ENCODE results near the gene GGA2.
A peak's percentile ranks its signal among the peaks of the same experiment; 100 is the strongest.
"Not testable (repeated sequence)": the region's sequence is repeated elsewhere in the genome, so short reads cannot be mapped to it uniquely, and the experiment has no call there.

GGA2 gene

GRCh38 chr16:23510164-23510914 is at the start of gene GGA2:
TSS of gene GGA2 (minus strand) at chr16:23510494. CDS start at chr16:23510411, 83 bp downstream.
- DNase-seq, result peak; percentile 82 to 84

GRCh38 chr16:23557779-23558702 is 47.7 kb upstream of the GGA2 start:
- DNase-seq, result peak; percentile 19 to 35

GRCh38 chr16:23556881-23557778 is 46.8 kb upstream of the GGA2 start, which contains the start of the genes EARS2 and UBFD1:
TSS of gene EARS2 (minus strand) at chr16:23557350. CDS start at chr16:23557343, 7 bp downstream.
TSS of gene UBFD1 (plus strand) at chr16:23557727. CDS start at chr16:23557743, 16 bp downstream.
- peak; percentile 98 to 99 for DNase-seq

- no peak for DNase-seq
Measured at GRCh38 chr16:23554536-23554935, 44.2 kb upstream of the GGA2 start.

GRCh38 chr16:23552161-23552560 is 41.9 kb upstream of the GGA2 start:
- no peak for DNase-seq

GRCh38 chr16:23549938-23550337 is 39.6 kb upstream of the GGA2 start:
- no peak for DNase-seq

GRCh38 chr16:23544436-23544835 is 34.1 kb upstream of the GGA2 start:
- no peak for DNase-seq

- not testable (repeated sequence) for DNase-seq
Measured at GRCh38 chr16:23540817-23541178, 30.5 kb upstream of the GGA2 start.

- no peak for DNase-seq
Measured at GRCh38 chr16:23539984-23540816, 29.9 kb upstream of the GGA2 start.

GRCh38 chr16:23538919-23539278 is 28.6 kb upstream of the GGA2 start:
- DNase-seq, result no peak

- DNase-seq, result no peak
Measured at GRCh38 chr16:23537390-23537789, 27.1 kb upstream of the GGA2 start.

- DNase-seq, result no peak
Measured at GRCh38 chr16:23535901-23536300, 25.6 kb upstream of the GGA2 start.

GRCh38 chr16:23534868-23535860 is 24.9 kb upstream of the GGA2 start:
- no peak for DNase-seq

GRCh38 chr16:23532448-23532847 is 22.2 kb upstream of the GGA2 start:
- DNase-seq, result no peak

- DNase-seq, result no peak
Measured at GRCh38 chr16:23530062-23530461, 19.8 kb upstream of the GGA2 start.

- DNase-seq, result no peak
Measured at GRCh38 chr16:23528644-23529310, 18.5 kb upstream of the GGA2 start.

GRCh38 chr16:23527961-23528643 is 17.8 kb upstream of the GGA2 start:
- DNase-seq, result no peak

GRCh38 chr16:23524886-23525285 is 14.6 kb upstream of the GGA2 start:
- no peak for DNase-seq

GRCh38 chr16:23523876-23524385 is 13.6 kb upstream of the GGA2 start:
- DNase-seq, result no peak
